Keratinocyte (primary cell): ENCODE measurements around the gene SCEL. TPM values are rescaled to one million over a fixed set of nuclear protein-coding genes. Genes with fewer than 3 reads are reported as not detected.

Source experiments
- DNase-seq: peaks from one replicate; pipeline ENCODE4 v3.0.0-alpha.2; 2011; ENCODE audit warnings: low read depth, missing footprints, low spot score
- FAIRE-seq: peaks from 2 replicates; lab custom pipeline; 2011; peaks lifted over from hg19 to GRCh38; lab: Jason Lieb, UNC
- H2AFZ ChIP-seq: 2 replicates; pipeline ENCODE4 v1.6.0; 2012; ENCODE audit warnings: low read length, control low read depth, inconsistent platforms; ENCODE audit not compliant: control insufficient read depth
- H3K27ac ChIP-seq: 2 replicates; pipeline ENCODE4 v1.5.1; 2011; ENCODE audit warnings: low read length; ENCODE audit not compliant: control insufficient read depth, insufficient read depth
- H3K27me3 ChIP-seq: 3 replicates; pipeline ENCODE4 v1.6.0; 2011; ENCODE audit warnings: low read length; ENCODE audit not compliant: control insufficient read depth, insufficient read depth; ENCODE audit errors: extremely low read depth
- H3K36me3 ChIP-seq, 2 experiments: 2 replicates in 1 of 2; 3 replicates in 1 of 2; pipeline ENCODE4 v1.5.1; 2011; ENCODE audit warnings: low read length in 2 of 2, mild to moderate bottlenecking in 1 of 2; ENCODE audit not compliant: control insufficient read depth in 2 of 2, insufficient read depth in 2 of 2; ENCODE audit errors: extremely low read depth in 1 of 2
- H3K4me1 ChIP-seq: 3 replicates; pipeline ENCODE4 v1.5.1; 2011; ENCODE audit warnings: low read length; ENCODE audit not compliant: control insufficient read depth, insufficient read depth; ENCODE audit errors: extremely low read depth
- H3K4me2 ChIP-seq: 3 replicates; pipeline ENCODE4 v1.6.0; 2011; ENCODE audit warnings: low read depth, low read length; ENCODE audit not compliant: control insufficient read depth, insufficient read depth; ENCODE audit errors: extremely low read depth
- H3K4me3 ChIP-seq, 3 experiments: fragments of 200-600 bp in 1 of 3; sonication (generic) in 1 of 3; 2 replicates in 2 of 3; 3 replicates in 1 of 3; pipeline ENCODE4 v1.5.1; 2011 to 2016; ENCODE audit warnings: low read length in 3 of 3, mild to moderate bottlenecking in 3 of 3, control low read depth in 2 of 3, inconsistent platforms in 1 of 3, low read depth in 1 of 3, mixed read lengths in 1 of 3, mixed run types in 1 of 3, moderate library complexity in 1 of 3; ENCODE audit not compliant: control insufficient read depth in 2 of 3, insufficient read depth in 2 of 3; ENCODE audit errors: extremely low read depth in 1 of 3
- H3K79me2 ChIP-seq: 2 replicates; pipeline ENCODE4 v1.6.0; 2012; ENCODE audit warnings: low read length; ENCODE audit not compliant: control insufficient read depth, insufficient read depth
- H3K9ac ChIP-seq: 3 replicates; pipeline ENCODE4 v1.6.0; 2011; ENCODE audit warnings: low read length; ENCODE audit not compliant: control insufficient read depth, insufficient read depth; ENCODE audit errors: extremely low read depth
- H3K9me1 ChIP-seq: 3 replicates; pipeline ENCODE4 v1.6.0; 2011; ENCODE audit warnings: low read length; ENCODE audit not compliant: control insufficient read depth, insufficient read depth; ENCODE audit errors: extremely low read depth
- H3K9me3 ChIP-seq: 2 replicates; pipeline ENCODE4 v1.5.1; 2012; ENCODE audit warnings: low read depth, low read length; ENCODE audit not compliant: control insufficient read depth
- H4K20me1 ChIP-seq: 3 replicates; pipeline ENCODE4 v1.6.0; 2011; ENCODE audit warnings: low read length; ENCODE audit not compliant: control insufficient read depth, insufficient read depth; ENCODE audit errors: extremely low read depth
- CTCF ChIP-seq, 3 experiments: IDR thresholded peaks in 1 of 3; conservative IDR thresholded peaks in 1 of 3; optimal IDR thresholded peaks in 1 of 3; 2 replicates in 2 of 3; 3 replicates in 1 of 3; pipeline versions ENCODE3 to v1.5.1; 2011; ENCODE audit warnings: low read length in 3 of 3, mild to moderate bottlenecking in 3 of 3, moderate library complexity in 2 of 3, control low read depth in 1 of 3, inconsistent platforms in 1 of 3; ENCODE audit not compliant: insufficient read depth in 2 of 3; ENCODE audit errors: extremely low read depth in 1 of 3
- EZH2 ChIP-seq: IDR thresholded peaks from one replicate; pipeline ENCODE4 v1.6.1; 2012; ENCODE audit warnings: inconsistent platforms, mild to moderate bottlenecking, low read length, moderate library complexity
- dilution Hi-C: fragments of 300-500 bp; cut with MboI; formaldehyde crosslinking; loops from one replicate; pipeline ENCODE4 v1.7.0; 2020; ENCODE audit warnings: low sequenced_read_pairs; ENCODE audit not compliant: extremely low pct_ligation_motif_present
- polyA plus RNA-seq, 5 experiments: library from polyadenylated mRNA; depleted of rRNA in 3 of 5; stranded (reverse) in 3 of 5; stranded (forward) in 1 of 5; unstranded in 1 of 5; fragments of >200 nt; gene quantifications; 1 replicate in 1 of 5; 2 replicates in 3 of 5; 3 replicates in 1 of 5; pipeline versions ENCODE4 v1.2.1 to v1.2.3, GENCODE V29; 2011 to 2012; ENCODE audit warnings: missing spikeins in 2 of 5, low read depth in 1 of 5, low replicate concordance in 1 of 5

SCEL gene
- polyA plus RNA-seq, 1 donor (not counting 4 experiments of a cell fraction or from before 2014, with no cell fraction given): 30.5 TPM

DNA sequence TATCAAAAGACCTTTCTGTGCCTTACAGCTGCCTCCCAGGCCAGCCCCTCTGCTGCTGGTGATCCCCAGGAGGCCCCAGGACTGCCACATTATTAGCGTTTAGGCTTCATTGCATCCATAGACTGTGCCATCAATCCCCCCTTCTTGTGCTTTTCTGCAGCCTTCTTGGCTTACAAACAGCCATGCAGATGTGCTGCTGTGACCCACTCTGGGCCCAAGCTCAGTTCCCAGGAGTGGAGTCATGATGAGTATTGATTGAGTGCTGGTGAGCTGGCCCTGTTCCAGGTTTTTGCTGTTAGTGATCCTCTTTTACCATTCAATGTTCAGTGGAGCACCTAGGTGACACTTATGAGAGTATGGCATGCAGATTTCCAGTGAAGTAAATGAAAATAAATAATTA is 102.1 kb downstream of the SCEL start:
- no peak overlapping the region for H3K4me3 ChIP-seq
- no peaks in the 10 kb centered on the region for H3K27me3 ChIP-seq
- no peak overlapping the region for H3K9ac ChIP-seq
- dilution Hi-C loops: no loop called here
- TF ChIP-seq CTCF (optimal IDR thresholded peaks at IDR 0.05 in 1 of 3, IDR thresholded peaks at IDR 0.05 in 1 of 3, conservative IDR thresholded peaks at IDR 0.05 in 1 of 3; ENCODE audit: extremely low read depth in 1 of 3, insufficient read depth in 2 of 3, low read length in 3 of 3): no peak
- TF ChIP-seq EZH2: no peak
- H4K20me1 ChIP-seq: no peaks in the 10 kb centered on the region
- no peaks in the 10 kb centered on the region for H3K79me2 ChIP-seq
- H2AFZ ChIP-seq: no peak overlapping the region
- no peaks in the 10 kb centered on the region for H3K4me1 ChIP-seq
- DNase-seq (no peak), FAIRE-seq (no peak)
- H3K9me1 ChIP-seq: no peaks in the 10 kb centered on the region
- no peak overlapping the region for H3K27ac ChIP-seq
- no peak overlapping the region for H3K4me2 ChIP-seq
- H3K9me3 ChIP-seq: no peaks in the 10 kb centered on the region
- peaks cover 0 to 7% of the 10 kb centered on the region in 2 experiments for H3K36me3 ChIP-seq

GRCh38 chr13:77650409-77650808 is 114.9 kb downstream of the SCEL start:
- DNase-seq (no peak), FAIRE-seq (no peak)
- no peaks in the 10 kb centered on the region for H3K4me1 ChIP-seq
- H3K36me3 ChIP-seq: no peaks in the 10 kb centered on the region
- H3K9ac ChIP-seq: no peak overlapping the region
- H3K9me3 ChIP-seq: no peaks in the 10 kb centered on the region
- H3K9me1 ChIP-seq: no peaks in the 10 kb centered on the region
- no peaks in the 10 kb centered on the region for H3K27me3 ChIP-seq
- dilution Hi-C loops: no loop called here
- no peak overlapping the region for H3K4me3 ChIP-seq
- no peaks in the 10 kb centered on the region for H4K20me1 ChIP-seq
- H3K4me2 ChIP-seq: no peak overlapping the region
- H3K79me2 ChIP-seq: no peaks in the 10 kb centered on the region
- no peak for TF ChIP-seq EZH2
- no peak for TF ChIP-seq CTCF (optimal IDR thresholded peaks at IDR 0.05 in 1 of 3, IDR thresholded peaks at IDR 0.05 in 1 of 3, conservative IDR thresholded peaks at IDR 0.05 in 1 of 3; ENCODE audit: extremely low read depth in 1 of 3, insufficient read depth in 2 of 3, low read length in 3 of 3)
- H2AFZ ChIP-seq: no peak overlapping the region
- no peak overlapping the region for H3K27ac ChIP-seq
